ENCODE measurements around the gene SDF2. TPM values are rescaled to one million over a fixed set of nuclear protein-coding genes. Genes with fewer than 3 reads are reported as not detected.

Gene SDF2
- total and polyA plus RNA-seq, 7 donors: 20.9 to 72.0 (median 27.0) TPM

DNA sequence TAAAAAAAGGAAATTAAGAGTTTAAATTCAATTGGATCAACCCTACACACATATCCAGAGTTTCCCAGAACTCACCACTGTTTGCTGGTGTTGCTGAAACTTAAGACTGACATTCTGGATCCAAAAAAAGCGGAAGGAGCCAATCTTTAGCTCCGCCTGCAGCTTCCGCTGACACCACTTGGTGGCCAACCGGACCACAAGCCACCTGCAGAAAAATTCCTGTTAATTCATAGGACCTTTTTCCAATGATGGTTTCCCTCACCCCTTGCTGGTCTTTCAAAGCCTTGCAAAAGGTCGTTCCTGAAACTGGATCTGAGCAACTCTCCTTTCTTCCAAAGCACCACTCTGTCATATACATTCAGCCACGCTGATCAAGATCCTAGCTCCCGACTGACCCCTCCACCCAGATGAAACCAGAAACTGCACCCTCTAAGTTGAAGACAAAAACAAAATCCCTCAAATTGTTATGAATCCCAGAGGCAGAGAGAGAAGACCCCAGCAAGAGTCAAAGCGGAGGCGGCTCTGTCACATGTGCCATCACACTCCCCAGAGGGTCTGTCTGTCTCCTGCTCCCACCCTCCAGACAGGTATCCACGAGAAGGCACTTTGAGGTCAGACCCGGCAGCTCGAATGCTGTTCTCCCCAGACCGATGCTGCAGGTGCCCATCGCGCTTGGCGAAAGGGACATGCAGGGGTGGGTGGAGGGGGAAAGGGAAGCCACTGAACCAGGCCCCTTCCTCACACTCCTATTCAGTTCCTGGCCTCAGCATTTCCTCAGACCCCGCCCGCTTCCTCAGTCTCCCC lies 17.5 kb downstream of the SDF2 start:
- Histone ChIP-seq H3K9me3 (no peaks in the 10 kb centered on the region), H3K4me3 (peak overlapping the region; percentile 87), H3K27me3 (ENCODE audit: insufficient read depth in 3 of 3, low read length in 2 of 3) (no peaks in the 10 kb centered on the region), H3K36me3 (ENCODE audit: insufficient read depth in 1 of 2, low read depth in 1 of 2) (peaks cover 12 to 63% of the 10 kb centered on the region in 2 donors), H3K27ac (peak overlapping the region; percentile 98), H3K4me1 (peaks cover 28% of the 10 kb centered on the region)
- ATAC-seq (peak in 3 of 4 donors; percentile 13 to 57 (median 35)), DNase-seq (peak; percentile 42 to 66)
- TF ChIP-seq, protein P1, sequence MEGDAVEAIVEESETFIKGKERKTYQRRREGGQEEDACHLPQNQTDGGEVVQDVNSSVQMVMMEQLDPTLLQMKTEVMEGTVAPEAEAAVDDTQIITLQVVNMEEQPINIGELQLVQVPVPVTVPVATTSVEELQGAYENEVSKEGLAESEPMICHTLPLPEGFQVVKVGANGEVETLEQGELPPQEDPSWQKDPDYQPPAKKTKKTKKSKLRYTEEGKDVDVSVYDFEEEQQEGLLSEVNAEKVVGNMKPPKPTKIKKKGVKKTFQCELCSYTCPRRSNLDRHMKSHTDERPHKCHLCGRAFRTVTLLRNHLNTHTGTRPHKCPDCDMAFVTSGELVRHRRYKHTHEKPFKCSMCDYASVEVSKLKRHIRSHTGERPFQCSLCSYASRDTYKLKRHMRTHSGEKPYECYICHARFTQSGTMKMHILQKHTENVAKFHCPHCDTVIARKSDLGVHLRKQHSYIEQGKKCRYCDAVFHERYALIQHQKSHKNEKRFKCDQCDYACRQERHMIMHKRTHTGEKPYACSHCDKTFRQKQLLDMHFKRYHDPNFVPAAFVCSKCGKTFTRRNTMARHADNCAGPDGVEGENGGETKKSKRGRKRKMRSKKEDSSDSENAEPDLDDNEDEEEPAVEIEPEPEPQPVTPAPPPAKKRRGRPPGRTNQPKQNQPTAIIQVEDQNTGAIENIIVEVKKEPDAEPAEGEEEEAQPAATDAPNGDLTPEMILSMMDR (IDR thresholded peaks at IDR 0.05): peak; percentile 54
- WGBS, 3 donors: 0 to 2% (median 0%) methylated on average over 12 to 18 of the region's 18 CpGs
- intact Hi-C loops (cut with DNase I): loop anchor here in 1 of 2 donors (10.0 kb wide), 1 partner anchor 271 kb away; no protein-coding TSS in a partner anchor

DNA sequence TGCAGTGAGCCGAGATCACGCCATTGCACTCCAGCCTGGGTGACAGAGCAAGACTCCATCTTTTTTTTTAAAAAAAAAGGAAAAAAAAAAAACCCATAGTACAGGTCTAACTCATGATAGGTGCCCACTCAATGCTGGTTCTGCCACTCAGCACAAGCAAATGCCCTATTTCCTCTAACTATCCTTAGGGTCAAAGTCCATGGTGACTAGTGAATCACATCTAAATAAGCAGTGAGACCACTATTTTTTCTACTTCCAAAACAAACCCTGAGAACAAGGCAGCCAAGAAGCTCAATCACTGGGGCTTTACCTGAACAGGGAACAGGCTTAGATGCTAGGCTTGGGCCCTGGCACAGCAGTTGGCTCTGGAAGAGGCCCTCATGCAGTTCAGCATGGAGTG lies 20.1 kb downstream of the SDF2 start:
- Histone ChIP-seq H3K9me3 (no peaks in the 10 kb centered on the region), H3K27me3 (ENCODE audit: insufficient read depth in 3 of 3, low read length in 2 of 3) (no peaks in the 10 kb centered on the region), H3K27ac (no peak overlapping the region), H3K4me1 (peaks cover 22% of the 10 kb centered on the region), H3K36me3 (ENCODE audit: insufficient read depth in 1 of 2, low read depth in 1 of 2) (peaks cover 33 to 72% of the 10 kb centered on the region in 2 donors), H3K4me3 (no peak overlapping the region)
- TF ChIP-seq, protein P1 (IDR thresholded peaks at IDR 0.05): no peak
- DNase-seq: no peak
- no peak for ATAC-seq
- WGBS, 3 donors: 93 to 100% (median 100%) methylated on average over 2 of the region's 2 CpGs
- intact Hi-C loops (cut with DNase I): loop anchor here in 1 of 2 donors (10.0 kb wide), 1 partner anchor 273 kb away; no protein-coding TSS in a partner anchor

DNA sequence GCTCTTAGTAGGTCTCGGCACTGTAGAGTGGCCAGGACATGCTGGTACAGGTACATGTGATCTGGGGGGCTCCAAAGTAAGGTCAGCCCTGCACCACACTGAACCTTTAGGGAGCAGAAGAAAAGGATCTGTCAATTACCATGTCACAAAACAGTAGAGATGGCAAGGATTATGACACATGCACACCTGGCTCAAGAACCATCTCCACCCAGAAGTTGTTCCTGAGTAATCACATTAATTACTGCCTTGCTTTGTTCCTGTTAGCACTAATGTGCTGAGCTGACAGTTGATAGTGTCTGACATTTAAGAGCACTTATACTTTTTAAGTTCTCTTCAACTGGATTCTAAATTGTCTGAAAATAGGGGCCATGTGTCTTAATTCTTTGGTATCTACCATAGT lies 26.2 kb downstream of the SDF2 start:
- Histone ChIP-seq H3K27ac (no peak overlapping the region), H3K4me3 (no peak overlapping the region), H3K4me1 (no peaks in the 10 kb centered on the region), H3K9me3 (no peaks in the 10 kb centered on the region), H3K36me3 (ENCODE audit: insufficient read depth in 1 of 2, low read depth in 1 of 2) (peaks cover 44 to 100% of the 10 kb centered on the region in 2 donors), H3K27me3 (ENCODE audit: insufficient read depth in 3 of 3, low read length in 2 of 3) (no peaks in the 10 kb centered on the region)
- intact Hi-C loops (cut with DNase I): no loop called here
- WGBS, 3 donors: 88 to 100% (median 93%) methylated on average over 1 of the region's 1 CpG
- ATAC-seq (no peak), DNase-seq (no peak)
- TF ChIP-seq, protein P1 (IDR thresholded peaks at IDR 0.05): no peak

DNA sequence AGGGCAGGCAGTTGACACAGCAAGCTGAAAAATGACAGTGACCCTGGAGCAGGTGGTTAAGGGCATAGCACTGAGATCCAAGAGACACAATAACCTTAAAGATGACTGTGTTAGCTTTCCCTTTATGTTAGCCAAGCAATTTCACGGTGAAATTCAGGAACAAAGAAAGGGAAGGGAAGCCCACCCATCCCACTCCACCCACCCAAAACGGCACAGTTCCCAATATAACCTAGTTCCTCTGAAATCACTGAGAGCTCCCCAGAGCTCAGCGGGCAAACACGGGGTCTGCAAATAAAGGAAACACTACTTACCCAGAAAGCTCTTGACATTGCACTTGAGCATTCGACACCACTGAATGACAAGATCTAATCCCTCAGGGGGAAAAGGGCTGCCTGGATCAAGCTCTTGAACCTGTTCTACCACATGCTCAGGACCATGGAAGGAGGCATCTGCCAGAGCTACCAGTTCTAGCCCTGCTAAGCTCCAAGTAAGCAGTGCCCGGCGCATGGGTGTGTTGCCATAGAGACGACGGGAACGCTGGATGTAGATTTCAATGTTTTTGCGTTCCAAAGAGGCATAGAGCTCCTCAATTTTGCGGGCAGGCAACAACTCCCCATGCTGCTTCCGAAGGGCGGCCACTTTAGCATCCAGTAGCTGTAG lies 27.4 kb downstream of the SDF2 start:
- ATAC-seq: no peak
- H3K36me3 ChIP-seq (ENCODE audit: insufficient read depth in 1 of 2, low read depth in 1 of 2): peaks cover 41 to 100% of the 10 kb centered on the region in 2 donors
- no peak overlapping the region for H3K4me3 ChIP-seq
- no peak for DNase-seq
- TF ChIP-seq, protein P1 (IDR thresholded peaks at IDR 0.05): no peak
- H3K9me3 ChIP-seq: no peaks in the 10 kb centered on the region
- H3K4me1 ChIP-seq: no peaks in the 10 kb centered on the region
- no peaks in the 10 kb centered on the region for H3K27me3 ChIP-seq (ENCODE audit: insufficient read depth in 3 of 3, low read length in 2 of 3)
- intact Hi-C loops (cut with DNase I): no loop called here
- H3K27ac ChIP-seq: no peak overlapping the region
- WGBS, 3 donors: 85 to 89% (median 86%) methylated on average over 14 of the region's 14 CpGs
